Measurements from ENCODE around the gene SLC15A4.

The SLC15A4 gene

DNA sequence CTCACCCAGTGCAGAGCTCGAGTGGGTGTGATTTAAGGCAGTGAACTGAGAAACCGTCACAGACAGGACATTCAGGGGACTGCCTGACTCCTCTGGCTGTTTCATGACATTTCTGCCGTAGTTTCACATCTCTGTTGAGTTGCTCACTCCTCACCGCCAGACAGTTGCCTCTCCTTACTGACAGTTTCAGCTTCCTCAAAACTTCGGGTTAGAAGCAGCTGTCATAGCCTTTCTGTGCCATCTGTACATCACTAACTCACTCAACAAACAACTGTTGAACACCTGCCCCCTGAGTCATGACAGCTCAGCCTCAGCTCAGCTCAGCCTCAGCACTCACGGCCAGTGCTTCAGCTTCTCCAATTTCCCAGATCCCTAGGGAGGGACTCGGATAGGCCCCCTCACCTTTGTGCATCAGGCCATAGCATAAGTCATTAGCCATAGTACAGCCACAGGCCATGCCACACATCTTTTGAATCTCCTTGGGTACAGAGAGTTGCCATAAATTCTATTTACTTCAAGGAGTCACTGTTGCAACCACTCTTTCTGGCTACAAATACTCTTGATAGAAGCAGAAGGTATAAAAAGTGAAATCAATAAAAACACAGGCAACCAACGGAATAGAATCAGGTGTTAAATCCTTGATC lies 6.2 kb upstream of the SLC15A4 start:
- no peak for DNase-seq (ENCODE audit: insufficient read length, low spot score)
- TF ChIP-seq POLR2A (IDR thresholded peaks at IDR 0.05; ENCODE audit: low read depth, low read length): no peak
- no peak for FAIRE-seq

DNA sequence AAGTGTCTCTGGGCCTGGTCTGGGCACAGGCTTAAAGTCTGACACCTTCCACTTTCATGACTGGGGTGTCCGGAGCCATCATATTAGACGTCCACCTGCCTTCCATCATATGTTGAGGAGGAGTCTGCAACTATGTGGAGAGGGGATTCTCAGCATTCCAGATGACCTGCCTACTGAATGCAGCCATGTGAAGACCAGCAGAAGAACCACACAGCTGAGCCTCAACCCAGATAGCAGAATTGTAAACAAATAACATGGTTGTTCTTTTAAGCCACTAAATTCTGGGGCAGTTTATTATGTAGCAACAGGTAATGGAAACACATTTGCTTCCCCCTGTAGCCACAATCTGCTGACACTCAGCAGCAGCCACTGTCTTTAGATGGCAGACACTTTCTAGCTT lies 4.0 kb upstream of the SLC15A4 start:
- FAIRE-seq: no peak
- no peak for DNase-seq (ENCODE audit: insufficient read length, low spot score)
- no peak for TF ChIP-seq POLR2A (IDR thresholded peaks at IDR 0.05; ENCODE audit: low read depth, low read length)

DNA sequence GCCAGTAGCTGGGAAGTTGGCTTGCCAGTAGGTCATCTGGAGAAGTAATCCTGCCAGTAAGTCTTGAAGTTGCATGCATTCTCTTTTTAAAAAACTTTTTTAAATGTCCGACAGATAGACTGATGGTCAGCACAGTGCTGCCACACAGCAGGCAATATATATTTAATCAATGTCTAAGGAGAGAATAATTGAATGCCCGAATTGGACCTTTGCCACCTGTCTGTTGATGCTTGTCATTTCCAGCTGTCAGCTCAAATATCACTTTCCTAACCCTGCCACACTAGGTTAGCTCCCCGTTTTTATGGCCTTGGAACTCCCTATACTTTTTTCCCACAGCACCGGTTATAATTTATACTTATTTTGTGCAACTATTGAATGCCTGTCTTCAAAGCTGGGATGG lies 2.1 kb upstream of the SLC15A4 start:
- DNase-seq (ENCODE audit: insufficient read length, low spot score): no peak
- FAIRE-seq: no peak
- TF ChIP-seq POLR2A (IDR thresholded peaks at IDR 0.05; ENCODE audit: low read depth, low read length): no peak

DNA sequence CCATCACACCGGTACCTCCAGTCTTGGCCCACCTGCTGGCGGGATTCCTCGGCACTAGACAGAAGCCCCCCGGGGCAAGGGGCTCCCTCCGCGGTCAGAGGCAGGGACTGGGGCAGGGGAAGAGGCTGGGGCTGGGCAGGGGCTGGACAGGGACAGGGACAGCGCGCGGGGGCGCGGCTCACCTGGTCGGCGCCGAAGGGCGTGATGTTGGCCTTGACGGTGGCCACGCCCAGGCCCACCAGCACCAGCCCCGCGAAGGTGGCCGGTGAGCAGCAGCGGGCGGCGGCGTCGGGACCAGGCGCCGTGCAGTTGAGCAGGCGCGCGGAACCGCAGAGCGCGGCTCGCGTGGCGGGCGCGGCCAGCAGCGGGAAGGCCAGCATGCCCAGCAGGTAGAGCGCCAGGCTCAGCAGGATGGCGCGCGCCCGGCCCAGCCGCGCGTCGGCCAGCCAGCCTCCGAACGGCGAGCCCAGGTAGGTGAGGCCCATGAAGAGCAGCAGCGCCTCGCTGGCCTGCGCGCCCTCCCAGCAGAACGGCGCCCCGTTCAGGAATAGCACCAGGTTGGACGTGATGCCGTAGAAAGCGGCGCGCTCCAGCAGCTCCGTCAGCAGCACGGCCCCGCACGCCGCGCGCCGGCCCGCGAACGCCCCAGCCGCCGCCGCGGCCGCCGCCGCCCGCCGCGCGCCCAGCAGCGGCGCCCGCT lies 392 bp downstream of the SLC15A4 start:
- DNase-seq (ENCODE audit: insufficient read length, low spot score): peak; percentile 45

DNA sequence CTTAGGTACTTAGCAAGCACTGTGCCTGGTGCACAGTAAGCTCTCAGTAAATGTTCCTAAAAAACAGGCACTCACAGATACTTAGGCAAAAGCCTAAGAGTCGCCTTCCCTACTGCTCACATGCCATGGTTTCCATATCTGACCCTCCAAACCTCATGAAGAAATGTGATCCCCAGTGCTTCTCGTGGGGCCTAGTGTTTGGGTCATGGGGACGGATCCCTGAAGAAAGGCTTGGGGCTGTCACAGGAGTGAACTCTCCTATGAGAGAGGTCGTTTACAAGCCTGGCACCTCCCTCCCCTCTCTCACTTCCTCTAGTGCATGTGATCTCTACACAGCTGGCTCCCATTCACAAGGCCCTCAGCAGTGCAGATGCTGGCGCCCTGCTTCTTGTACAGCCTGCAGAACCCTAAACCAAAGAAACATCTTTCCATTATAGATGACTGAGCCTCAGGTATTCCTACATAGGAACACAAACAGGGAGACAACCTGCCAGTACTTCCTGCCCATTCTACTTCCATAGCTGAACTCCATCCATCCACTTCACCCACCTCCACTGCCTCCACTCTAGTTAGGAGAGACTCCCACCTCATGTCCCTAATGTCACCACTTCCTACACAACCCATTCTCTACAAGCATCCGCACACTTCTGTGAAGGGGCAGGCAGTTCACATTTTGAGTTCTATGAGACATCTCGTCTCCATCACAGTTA lies 2.9 kb downstream of the SLC15A4 start:
- no peak for FAIRE-seq
- DNase-seq (ENCODE audit: insufficient read length, low spot score): no peak
- TF ChIP-seq POLR2A (IDR thresholded peaks at IDR 0.05; ENCODE audit: low read depth, low read length): no peak

More for the DNA sequence above, 392 bp downstream of the SLC15A4 start:
- TF ChIP-seq POLR2A (IDR thresholded peaks at IDR 0.05; ENCODE audit: low read depth, low read length): 0 out of 2 replicates have a peak, but pooled peaks have one; percentile 7
- no peak for FAIRE-seq

DNA sequence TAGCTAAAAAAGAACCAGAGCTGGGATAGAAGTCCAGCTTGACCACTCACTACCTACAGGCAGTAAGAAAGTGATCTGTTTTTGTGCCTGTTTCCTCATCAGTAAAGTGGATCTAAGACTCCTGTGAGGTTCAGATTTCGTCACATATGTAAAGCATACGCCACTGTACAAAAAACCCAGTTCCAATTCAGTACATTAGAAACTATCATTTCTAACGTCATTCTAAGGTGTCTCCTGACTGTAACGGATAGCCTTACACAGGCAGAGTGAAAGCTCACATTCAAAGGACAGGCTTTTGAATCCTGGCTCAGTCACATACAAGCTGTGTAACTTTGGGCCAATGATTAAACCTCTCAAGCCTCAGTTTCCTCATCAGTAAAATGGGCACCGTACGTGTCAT lies 3.5 kb downstream of the SLC15A4 start:
- no peak for DNase-seq (ENCODE audit: insufficient read length, low spot score)
- TF ChIP-seq POLR2A (IDR thresholded peaks at IDR 0.05; ENCODE audit: low read depth, low read length): no peak
- no peak for FAIRE-seq

DNA sequence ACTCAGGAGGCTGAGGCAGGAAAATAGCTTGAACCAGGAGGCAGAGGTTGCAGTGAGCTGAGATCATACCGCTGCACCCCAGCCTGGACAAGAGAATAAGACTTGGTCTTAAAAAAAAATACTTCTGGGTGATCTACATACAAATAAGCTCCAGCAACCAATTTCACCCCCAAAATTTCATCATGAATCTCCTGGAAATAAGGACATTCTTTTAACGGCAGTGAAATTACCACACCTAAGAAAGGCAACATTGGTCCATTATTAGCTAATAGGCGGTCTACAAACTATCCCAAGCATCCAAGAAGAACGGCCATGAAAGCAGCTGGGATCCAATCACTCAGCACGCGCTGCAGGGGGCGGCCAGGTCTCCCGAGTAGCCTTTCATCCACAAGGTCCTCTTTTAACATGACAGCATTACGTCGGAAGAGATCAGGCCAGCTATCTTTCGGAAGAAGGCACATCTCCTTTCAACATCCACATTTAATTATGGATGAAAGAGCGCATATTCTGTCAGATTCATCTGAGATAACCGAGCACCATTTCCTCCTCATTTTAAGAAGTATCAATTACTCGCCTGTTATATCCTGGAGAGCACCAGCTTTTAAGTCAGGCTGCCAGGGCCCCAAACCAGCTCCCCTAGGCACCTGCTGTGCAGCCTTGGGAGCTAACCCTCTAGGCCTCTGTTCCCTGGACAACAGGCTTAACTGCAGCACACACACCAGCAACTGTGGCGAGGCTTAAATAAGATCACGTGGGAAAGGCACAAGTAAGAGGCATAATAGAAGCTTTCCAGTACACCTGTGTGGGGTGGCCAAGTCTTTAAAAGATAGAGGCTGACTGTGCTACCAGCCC lies 4.2 kb downstream of the SLC15A4 start:
- no peak for TF ChIP-seq POLR2A (IDR thresholded peaks at IDR 0.05; ENCODE audit: low read depth, low read length)
- no peak for DNase-seq (ENCODE audit: insufficient read length, low spot score)

DNA sequence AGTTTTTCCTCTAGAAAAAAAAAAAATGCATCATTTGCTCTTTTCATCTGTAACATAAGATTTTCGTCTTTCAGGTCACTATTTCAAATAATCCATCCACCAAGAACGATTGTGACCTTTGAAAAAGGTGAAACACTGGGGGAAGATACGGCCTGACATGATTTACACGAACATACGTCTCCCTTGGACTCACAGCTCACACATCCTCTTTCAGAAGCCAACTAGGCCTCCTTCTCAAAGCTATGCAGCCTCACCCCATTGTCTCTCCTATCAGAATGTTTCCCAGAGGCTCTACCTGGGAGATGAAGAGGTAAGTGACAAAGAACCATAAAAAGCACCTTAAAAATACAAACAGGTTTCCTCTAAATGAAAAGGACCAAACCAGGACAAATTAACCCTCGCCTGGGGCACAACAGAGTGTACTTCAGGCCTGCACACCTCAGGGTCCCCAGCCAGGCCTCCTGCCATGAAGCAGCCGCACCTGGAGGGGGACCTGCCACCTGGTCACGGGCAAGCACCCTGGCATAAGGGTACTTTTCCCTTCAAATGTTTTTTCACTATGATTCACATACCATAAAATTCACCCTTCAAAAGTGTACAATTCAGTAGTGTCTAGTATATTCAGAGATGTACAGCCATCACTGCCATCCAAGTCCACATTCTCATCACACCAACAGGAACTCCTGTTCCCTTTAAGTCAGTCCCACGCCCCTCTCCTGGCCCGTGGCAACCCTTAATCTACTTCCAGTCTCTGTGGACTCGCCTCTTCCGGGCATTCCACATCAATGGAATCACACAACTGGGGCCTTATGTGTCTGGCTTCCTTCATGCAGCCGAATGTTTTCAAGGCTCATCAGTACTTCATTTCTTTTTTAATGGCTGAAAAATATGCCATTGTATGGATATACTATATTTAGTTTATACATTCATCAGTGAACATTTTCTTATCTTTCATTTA lies 5.4 kb downstream of the SLC15A4 start:
- no peak for TF ChIP-seq POLR2A (IDR thresholded peaks at IDR 0.05; ENCODE audit: low read depth, low read length)
- DNase-seq (ENCODE audit: insufficient read length, low spot score) (peak; percentile 67), FAIRE-seq (no peak)

More for the DNA sequence above, 4.2 kb downstream of the SLC15A4 start:
- FAIRE-seq: no peak

DNA sequence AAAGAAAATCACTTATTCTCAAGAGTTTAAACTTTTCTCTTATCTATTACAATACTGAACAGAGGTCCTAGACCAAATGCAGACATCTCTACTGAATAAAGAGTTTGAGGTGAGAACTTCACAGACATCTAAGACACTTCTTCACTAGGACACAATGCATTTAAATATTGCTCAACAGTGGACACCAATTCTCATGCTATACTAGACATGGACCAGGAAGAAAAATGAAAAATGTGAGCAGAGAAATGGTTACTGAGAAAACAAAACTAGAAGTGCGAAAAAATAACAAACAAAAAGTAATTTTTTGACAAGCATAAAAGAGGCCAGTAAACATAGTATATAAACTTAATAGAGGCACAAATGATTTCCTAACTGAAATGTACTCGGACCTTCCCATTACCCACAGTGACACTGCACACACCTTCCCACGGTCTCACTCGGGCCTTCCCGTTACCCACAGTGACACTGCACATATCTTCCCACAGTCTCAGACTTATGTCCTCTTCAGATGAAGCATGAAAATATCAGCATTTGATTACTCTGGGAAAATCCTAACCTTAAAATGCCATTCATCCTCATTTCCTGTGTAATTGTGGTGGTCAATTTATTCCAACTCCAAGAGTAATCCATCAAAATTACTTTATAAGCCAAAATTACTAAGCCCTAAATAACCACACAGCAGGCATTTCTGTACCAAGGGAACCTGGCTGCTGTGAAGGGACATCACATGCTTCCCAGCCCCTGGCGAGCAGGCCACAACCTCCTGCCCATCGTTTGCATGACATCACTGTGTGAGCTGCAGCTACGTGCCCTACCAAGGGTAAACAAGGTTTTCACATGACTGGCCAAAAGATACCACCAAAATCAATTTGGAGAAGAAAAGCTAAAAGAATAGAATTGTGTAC lies 6.4 kb downstream of the SLC15A4 start:
- FAIRE-seq (peak; percentile 11), DNase-seq (ENCODE audit: insufficient read length, low spot score) (peak; percentile 56)
- no peak for TF ChIP-seq POLR2A (IDR thresholded peaks at IDR 0.05; ENCODE audit: low read depth, low read length)

DNA sequence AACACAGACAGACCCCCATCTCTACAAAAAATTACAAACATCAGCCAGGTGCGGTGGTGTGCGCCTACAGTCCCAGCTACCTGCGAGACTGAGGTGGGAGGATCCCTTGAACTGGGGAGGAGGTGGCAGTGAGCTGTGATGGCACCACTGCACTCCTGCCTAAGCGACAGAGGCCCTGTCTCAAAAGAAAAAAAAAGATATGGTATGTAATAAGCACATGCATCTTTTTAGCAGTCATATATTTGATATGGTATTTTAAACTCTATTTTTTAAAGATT lies 7.2 kb downstream of the SLC15A4 start:
- TF ChIP-seq POLR2A (IDR thresholded peaks at IDR 0.05; ENCODE audit: low read depth, low read length): no peak
- no peak for FAIRE-seq
- no peak for DNase-seq (ENCODE audit: insufficient read length, low spot score)

DNA sequence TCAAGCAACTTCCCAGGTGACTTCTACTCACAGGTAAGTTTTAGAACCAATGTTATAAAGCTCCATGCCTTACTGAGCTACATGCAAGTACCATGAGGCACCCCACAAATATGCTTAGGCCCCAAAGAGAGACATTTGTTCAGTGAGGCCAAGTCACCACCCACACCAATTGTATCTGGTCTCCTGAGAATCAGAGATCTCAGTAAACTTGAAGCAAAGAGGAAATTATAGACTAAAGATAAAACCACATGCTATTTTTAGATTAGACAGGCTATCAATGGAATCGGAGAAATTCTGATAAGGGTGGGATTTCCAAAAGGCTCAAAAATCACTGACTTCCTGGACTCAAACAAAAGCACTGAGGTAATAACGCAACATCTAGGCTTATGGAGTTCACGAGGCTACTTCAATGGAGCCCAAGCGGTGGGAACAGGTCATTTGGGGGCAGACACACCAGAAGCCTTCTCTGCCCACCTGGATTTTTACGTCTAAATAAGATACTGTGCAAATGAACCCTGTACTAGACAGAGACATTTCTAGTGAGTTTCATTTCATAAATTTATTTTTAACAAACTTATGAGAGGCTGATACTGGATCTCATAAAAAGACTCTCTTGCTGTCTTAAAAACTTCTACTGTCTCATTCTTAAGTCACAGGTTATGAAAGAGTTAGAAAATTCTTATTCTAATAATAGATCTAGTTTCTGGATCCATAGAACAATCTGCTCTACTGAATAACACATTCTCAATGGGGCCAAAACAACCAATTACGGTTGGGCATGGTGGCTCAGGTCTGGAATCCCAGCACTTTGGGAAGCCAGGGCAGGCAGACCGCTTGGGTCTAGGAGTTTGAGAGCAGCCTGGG lies 7.7 kb downstream of the SLC15A4 start:
- no peak for TF ChIP-seq POLR2A (IDR thresholded peaks at IDR 0.05; ENCODE audit: low read depth, low read length)
- DNase-seq (ENCODE audit: insufficient read length, low spot score) (no peak), FAIRE-seq (no peak)
